GM04504 (cell line): Measurements from ENCODE around the gene SEC31A.
"Not testable (repeated sequence)": the region's sequence is repeated elsewhere in the genome, so short reads cannot be mapped to it uniquely, and the experiment has no call there.

Source experiments
- DNase-seq: peaks from one replicate; pipeline ENCODE4 v3.0.0-alpha.2; 2012; ENCODE audit warnings: low read depth

The SEC31A gene

GRCh38 chr4:82839624-82840023 lies 51.3 kb downstream of the SEC31A start:
- no peak for DNase-seq

GRCh38 chr4:82833696-82834313 lies 57.1 kb downstream of the SEC31A start:
- peak; percentile 58 for DNase-seq

GRCh38 chr4:82833060-82833459 lies 57.9 kb downstream of the SEC31A start:
- DNase-seq: not testable (repeated sequence)

- no peak for DNase-seq
Measured at GRCh38 chr4:82825425-82825824, 65.5 kb downstream of the SEC31A start.

GRCh38 chr4:82823062-82823461 lies 67.9 kb downstream of the SEC31A start:
- no peak for DNase-seq

- no peak for DNase-seq
Measured at GRCh38 chr4:82820689-82821088, 70.3 kb downstream of the SEC31A start.

- no peak for DNase-seq
Measured at GRCh38 chr4:82818664-82819662, 72.0 kb downstream of the SEC31A start.

GRCh38 chr4:82816874-82817273 lies 74.1 kb downstream of the SEC31A start:
- not testable (repeated sequence) for DNase-seq

GRCh38 chr4:82814034-82814433 lies 76.9 kb downstream of the SEC31A start:
- DNase-seq: no peak

- no peak for DNase-seq
Measured at GRCh38 chr4:82811838-82812341, 79.1 kb downstream of the SEC31A start.

- no peak for DNase-seq
Measured at GRCh38 chr4:82811392-82811791, 79.6 kb downstream of the SEC31A start.

GRCh38 chr4:82810176-82810575 lies 80.8 kb downstream of the SEC31A start:
- no peak for DNase-seq

- no peak for DNase-seq
Measured at GRCh38 chr4:82809619-82810018, 81.3 kb downstream of the SEC31A start.

- DNase-seq: no peak
Measured at GRCh38 chr4:82803746-82804145, 87.2 kb downstream of the SEC31A start.

- no peak for DNase-seq
Measured at GRCh38 chr4:82802911-82803310, 88.0 kb downstream of the SEC31A start.

GRCh38 chr4:82801910-82802521 lies 88.9 kb downstream of the SEC31A start:
- DNase-seq: no peak

GRCh38 chr4:82799006-82799881 lies 91.7 kb downstream of the SEC31A start:
- no peak for DNase-seq

- peak; percentile 55 for DNase-seq
Measured at GRCh38 chr4:82798168-82799005, 92.6 kb downstream of the SEC31A start, which contains the start of gene SCD5. Gene SCD5 (minus strand): TSS chr4:82798796. CDS start chr4:82798537, 259 bp downstream.

- no peak for DNase-seq
Measured at GRCh38 chr4:82797405-82798111, 93.4 kb downstream of the SEC31A start.

- no peak for DNase-seq
Measured at GRCh38 chr4:82797040-82797404, 93.9 kb downstream of the SEC31A start.
